Measurements from ENCODE around the gene ICOS.
"Not testable (repeated sequence)": the region's sequence is repeated elsewhere in the genome, so short reads cannot be mapped to it uniquely, and the experiment has no call there.

ICOS gene

GRCh38 chr2:203982276-203982675 is 45.7 kb downstream of the ICOS start:
- no peak for DNase-seq

GRCh38 chr2:203983064-203983715 is 46.6 kb downstream of the ICOS start:
- no peak for DNase-seq

- not testable (repeated sequence) for DNase-seq
Observed at GRCh38 chr2:203985978-203986377, 49.4 kb downstream of the ICOS start.

- no peak for DNase-seq
Observed at GRCh38 chr2:203987959-203988358, 51.4 kb downstream of the ICOS start.

- peak; percentile 55 to 69 (median 67) for DNase-seq
Observed at GRCh38 chr2:203988500-203989260, 52.1 kb downstream of the ICOS start.

- DNase-seq: peak; percentile 63 to 93 (median 88)
Observed at GRCh38 chr2:203989521-203989920, 53.0 kb downstream of the ICOS start.

GRCh38 chr2:203992509-203992908 is 55.9 kb downstream of the ICOS start:
- no peak for DNase-seq

GRCh38 chr2:203993011-203993410 is 56.4 kb downstream of the ICOS start:
- no peak for DNase-seq

- DNase-seq: peak in 1 of 3 donors; percentile 11
Observed at GRCh38 chr2:203993560-203993959, 57.0 kb downstream of the ICOS start.

- DNase-seq: no peak
Observed at GRCh38 chr2:203994735-203995134, 58.2 kb downstream of the ICOS start.

- DNase-seq: no peak
Observed at GRCh38 chr2:203996692-203997091, 60.1 kb downstream of the ICOS start.

GRCh38 chr2:203997481-203997880 is 60.9 kb downstream of the ICOS start:
- no peak for DNase-seq

- peak; percentile 21 to 53 (median 29) for DNase-seq
Observed at GRCh38 chr2:203997980-203998809, 61.6 kb downstream of the ICOS start.

GRCh38 chr2:203999835-204000234 is 63.3 kb downstream of the ICOS start:
- no peak for DNase-seq

- no peak for DNase-seq
Observed at GRCh38 chr2:204000446-204000845, 63.9 kb downstream of the ICOS start.

- no peak for DNase-seq
Observed at GRCh38 chr2:204003276-204003990, 66.9 kb downstream of the ICOS start.

GRCh38 chr2:204004912-204005311 is 68.3 kb downstream of the ICOS start:
- no peak for DNase-seq

- no peak for DNase-seq
Observed at GRCh38 chr2:204005940-204006721, 69.6 kb downstream of the ICOS start.

- no peak for DNase-seq
Observed at GRCh38 chr2:204008352-204008751, 71.8 kb downstream of the ICOS start.

GRCh38 chr2:204010628-204011560 is 74.3 kb downstream of the ICOS start:
- peak; percentile 31 to 48 (median 37) for DNase-seq
